Suppressor macrophage treated with lipopolysaccharide for 1 hour (primary cell): ENCODE measurements around the gene KRT35.

Experiments
- DNase-seq, 3 donors: peaks; one replicate each; pipeline ENCODE4 v3.0.0-alpha.2; 2020 to 2022

KRT35 gene

GRCh38 chr17:41486809-41487530 lies 6.0 kb upstream of the KRT35 start:
- DNase-seq, result peak; percentile 40 to 71 (median 57)

- no peak for DNase-seq
These were observed 5.4 kb upstream of the KRT35 start for GRCh38 chr17:41486316-41486715.

- no peak for DNase-seq
These were observed 4.3 kb upstream of the KRT35 start for GRCh38 chr17:41484920-41485904.

- no peak for DNase-seq
These were observed 3.3 kb upstream of the KRT35 start for GRCh38 chr17:41483991-41484826.

GRCh38 chr17:41483531-41483930 lies 2.6 kb upstream of the KRT35 start:
- no peak for DNase-seq

- DNase-seq, result no peak
These were observed 370 bp downstream of the KRT35 start for GRCh38 chr17:41480581-41480980.

GRCh38 chr17:41480136-41480535 lies 815 bp downstream of the KRT35 start:
- DNase-seq, result peak in 2 of 3 donors; percentile 30 to 80

- no peak for DNase-seq
These were observed 2.7 kb downstream of the KRT35 start for GRCh38 chr17:41478237-41478636.

- DNase-seq, result peak in 1 of 3 donors; percentile 17
These were observed 3.8 kb downstream of the KRT35 start for GRCh38 chr17:41476866-41477815.

GRCh38 chr17:41475421-41475820 lies 5.5 kb downstream of the KRT35 start:
- DNase-seq, result no peak

GRCh38 chr17:41474863-41475262 lies 6.1 kb downstream of the KRT35 start:
- no peak for DNase-seq

GRCh38 chr17:41468346-41468745 lies 12.6 kb downstream of the KRT35 start:
- DNase-seq, result no peak

GRCh38 chr17:41467561-41467960 lies 13.4 kb downstream of the KRT35 start:
- no peak for DNase-seq

- no peak for DNase-seq
These were observed 14.0 kb downstream of the KRT35 start, which contains the start of gene KRT32 for GRCh38 chr17:41466988-41467387. Gene KRT32, minus strand, starts transcription at chr17:41467386. Its CDS starts 61 bp downstream, at chr17:41467325.

- DNase-seq, result peak; percentile 37 to 60 (median 59)
These were observed 16.3 kb downstream of the KRT35 start for GRCh38 chr17:41464682-41465081.

- no peak for DNase-seq
These were observed 16.8 kb downstream of the KRT35 start for GRCh38 chr17:41464173-41464572.

- no peak for DNase-seq
These were observed 17.2 kb downstream of the KRT35 start for GRCh38 chr17:41463746-41464145.

GRCh38 chr17:41462705-41463104 lies 18.2 kb downstream of the KRT35 start:
- DNase-seq, result no peak

- no peak for DNase-seq
These were observed 23.3 kb downstream of the KRT35 start for GRCh38 chr17:41457676-41458075.

- no peak for DNase-seq
These were observed 24.7 kb downstream of the KRT35 start for GRCh38 chr17:41456204-41456603.

GRCh38 chr17:41455236-41455635 lies 25.7 kb downstream of the KRT35 start:
- peak in 1 of 3 donors; percentile 10 for DNase-seq

- no peak for DNase-seq
These were observed 27.9 kb downstream of the KRT35 start for GRCh38 chr17:41453066-41453465.
